Measurements from ENCODE around the gene BMI1.

Gene BMI1

DNA sequence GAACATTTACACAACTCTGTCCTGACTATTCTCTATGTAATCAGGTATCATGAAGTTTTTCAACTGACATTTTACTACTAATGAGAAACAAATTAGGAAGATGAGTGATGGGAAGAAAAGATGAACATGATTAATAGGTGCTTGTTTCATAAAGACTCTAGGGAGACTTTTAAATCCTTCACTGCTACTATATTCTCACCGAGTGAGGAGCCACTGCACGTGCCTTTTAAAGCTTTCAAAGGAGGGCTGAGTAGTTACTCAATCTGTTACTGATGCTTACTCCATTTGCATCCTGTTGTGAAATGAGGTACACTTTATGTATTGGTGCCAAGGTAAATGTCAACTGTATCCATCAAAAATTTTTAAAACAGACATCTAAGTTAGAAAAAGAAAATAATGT lies 6.0 kb upstream of the BMI1 start:
- TF ChIP-seq, protein P1, sequence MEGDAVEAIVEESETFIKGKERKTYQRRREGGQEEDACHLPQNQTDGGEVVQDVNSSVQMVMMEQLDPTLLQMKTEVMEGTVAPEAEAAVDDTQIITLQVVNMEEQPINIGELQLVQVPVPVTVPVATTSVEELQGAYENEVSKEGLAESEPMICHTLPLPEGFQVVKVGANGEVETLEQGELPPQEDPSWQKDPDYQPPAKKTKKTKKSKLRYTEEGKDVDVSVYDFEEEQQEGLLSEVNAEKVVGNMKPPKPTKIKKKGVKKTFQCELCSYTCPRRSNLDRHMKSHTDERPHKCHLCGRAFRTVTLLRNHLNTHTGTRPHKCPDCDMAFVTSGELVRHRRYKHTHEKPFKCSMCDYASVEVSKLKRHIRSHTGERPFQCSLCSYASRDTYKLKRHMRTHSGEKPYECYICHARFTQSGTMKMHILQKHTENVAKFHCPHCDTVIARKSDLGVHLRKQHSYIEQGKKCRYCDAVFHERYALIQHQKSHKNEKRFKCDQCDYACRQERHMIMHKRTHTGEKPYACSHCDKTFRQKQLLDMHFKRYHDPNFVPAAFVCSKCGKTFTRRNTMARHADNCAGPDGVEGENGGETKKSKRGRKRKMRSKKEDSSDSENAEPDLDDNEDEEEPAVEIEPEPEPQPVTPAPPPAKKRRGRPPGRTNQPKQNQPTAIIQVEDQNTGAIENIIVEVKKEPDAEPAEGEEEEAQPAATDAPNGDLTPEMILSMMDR (IDR thresholded peaks at IDR 0.05; ENCODE audit: low read length) = no peak
- TF ChIP-seq EZH2phosphoT487 (IDR thresholded peaks at IDR 0.05; ENCODE audit: low read length) (no peak), EZH2 (optimal IDR thresholded peaks at IDR 0.05; ENCODE audit: low read depth, low read length) (no peak)
- H3K4me3 ChIP-seq (ENCODE audit: low read length) = peak overlapping the region; percentile 86; the same call in 1 of the 2 replicates
- no peak overlapping the region for H3K9ac ChIP-seq (ENCODE audit: low read length)

DNA sequence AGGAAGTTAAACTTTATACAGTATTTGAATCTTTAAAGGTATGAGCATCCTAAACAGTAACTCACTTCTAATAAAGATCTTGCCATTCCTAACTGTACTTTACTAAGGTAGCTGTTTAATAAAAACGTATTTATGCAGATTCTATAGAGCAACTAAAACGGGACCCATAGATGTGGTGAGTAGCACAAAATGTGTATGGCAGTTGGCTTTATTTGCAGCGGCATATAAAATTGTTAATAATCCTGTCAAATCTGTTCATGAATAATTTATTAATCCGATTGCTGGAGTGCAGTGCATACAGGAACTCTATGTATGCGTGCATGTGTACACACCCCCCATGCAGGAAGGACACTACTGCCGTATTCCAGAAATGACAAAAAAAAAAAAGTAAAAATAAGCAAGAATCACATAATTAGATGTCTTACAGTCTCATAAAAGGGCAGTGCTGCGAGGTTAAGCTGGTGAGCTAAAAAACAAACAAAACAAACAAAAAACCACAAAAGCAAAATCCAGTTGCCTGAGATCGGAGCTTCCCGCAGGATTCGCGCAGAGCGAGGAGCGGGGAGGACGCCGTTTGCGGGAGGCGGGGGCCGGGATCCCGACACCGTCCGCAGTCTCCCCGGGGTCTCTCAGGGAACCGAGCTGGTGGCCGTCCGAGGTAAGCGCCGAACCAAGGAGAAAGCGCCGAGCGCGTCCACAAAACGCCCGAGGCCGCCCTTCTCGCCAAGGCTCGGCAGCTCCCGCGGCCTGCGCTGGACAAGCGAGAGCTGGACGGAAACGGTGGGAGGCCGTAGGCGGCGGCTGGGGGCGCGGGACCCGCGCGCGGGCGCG lies 5.2 kb upstream of the BMI1 start:
- Histone ChIP-seq H3K9me3 (replicated peaks; ENCODE audit: insufficient read depth, low read length) (no peaks in the 10 kb centered on the region), H3K27ac (ENCODE audit: low read length) (peak overlapping the region; percentile 34; the same call in 1 of the 2 replicates), H3K36me3 (replicated peaks; ENCODE audit: insufficient read depth, low read length) (no peaks in the 10 kb centered on the region), H3F3A (ENCODE audit: insufficient read depth, low read length) (peaks cover 30% of the 10 kb centered on the region), H3K4me1 (ENCODE audit: low read length) (peaks cover 22% of the 10 kb centered on the region), H3K4me3 (ENCODE audit: low read length) (peak overlapping the region; percentile 86), H3K27me3 (replicated peaks; ENCODE audit: insufficient read depth, low read length) (0 out of 2 replicates have a peak, but pooled peaks cover 4% of the 10 kb centered on the region), H2AFZ (ENCODE audit: low read length) (peak overlapping the region; percentile 69), H4K20me1 (ENCODE audit: insufficient read depth, low read length) (no peaks in the 10 kb centered on the region), H3K79me2 (ENCODE audit: low read length) (peaks cover 34% of the 10 kb centered on the region), H3K9ac (ENCODE audit: low read length) (peak overlapping the region; percentile 87), H3K4me2 (ENCODE audit: low read depth, low read length) (peak overlapping the region; percentile 91), H3K9me2 (replicated peaks; ENCODE audit: insufficient read depth, low read length) (no peaks in the 10 kb centered on the region)
- no peak for DNase-seq
- TF ChIP-seq, protein P1 (IDR thresholded peaks at IDR 0.05; ENCODE audit: low read length) = no peak
- TF ChIP-seq EZH2phosphoT487 (IDR thresholded peaks at IDR 0.05; ENCODE audit: low read length) (no peak), EZH2 (optimal IDR thresholded peaks at IDR 0.05; ENCODE audit: low read depth, low read length) (no peak)

More for the DNA sequence above, 6.0 kb upstream of the BMI1 start:
- Histone ChIP-seq H3K27ac (ENCODE audit: low read length) (no peak overlapping the region), H3F3A (ENCODE audit: insufficient read depth, low read length) (peaks cover 26% of the 10 kb centered on the region), H3K4me2 (ENCODE audit: low read depth, low read length) (peak overlapping the region; percentile 91), H2AFZ (ENCODE audit: low read length) (no peak overlapping the region), H3K9me3 (replicated peaks; ENCODE audit: insufficient read depth, low read length) (no peaks in the 10 kb centered on the region), H3K9me2 (replicated peaks; ENCODE audit: insufficient read depth, low read length) (no peaks in the 10 kb centered on the region), H3K27me3 (replicated peaks; ENCODE audit: insufficient read depth, low read length) (0 out of 2 replicates have a peak, but pooled peaks cover 4% of the 10 kb centered on the region), H3K79me2 (ENCODE audit: low read length) (peaks cover 34% of the 10 kb centered on the region), H3K36me3 (replicated peaks; ENCODE audit: insufficient read depth, low read length) (no peaks in the 10 kb centered on the region), H4K20me1 (ENCODE audit: insufficient read depth, low read length) (no peaks in the 10 kb centered on the region), H3K4me1 (ENCODE audit: low read length) (peaks cover 19% of the 10 kb centered on the region)
- DNase-seq = no peak

DNA sequence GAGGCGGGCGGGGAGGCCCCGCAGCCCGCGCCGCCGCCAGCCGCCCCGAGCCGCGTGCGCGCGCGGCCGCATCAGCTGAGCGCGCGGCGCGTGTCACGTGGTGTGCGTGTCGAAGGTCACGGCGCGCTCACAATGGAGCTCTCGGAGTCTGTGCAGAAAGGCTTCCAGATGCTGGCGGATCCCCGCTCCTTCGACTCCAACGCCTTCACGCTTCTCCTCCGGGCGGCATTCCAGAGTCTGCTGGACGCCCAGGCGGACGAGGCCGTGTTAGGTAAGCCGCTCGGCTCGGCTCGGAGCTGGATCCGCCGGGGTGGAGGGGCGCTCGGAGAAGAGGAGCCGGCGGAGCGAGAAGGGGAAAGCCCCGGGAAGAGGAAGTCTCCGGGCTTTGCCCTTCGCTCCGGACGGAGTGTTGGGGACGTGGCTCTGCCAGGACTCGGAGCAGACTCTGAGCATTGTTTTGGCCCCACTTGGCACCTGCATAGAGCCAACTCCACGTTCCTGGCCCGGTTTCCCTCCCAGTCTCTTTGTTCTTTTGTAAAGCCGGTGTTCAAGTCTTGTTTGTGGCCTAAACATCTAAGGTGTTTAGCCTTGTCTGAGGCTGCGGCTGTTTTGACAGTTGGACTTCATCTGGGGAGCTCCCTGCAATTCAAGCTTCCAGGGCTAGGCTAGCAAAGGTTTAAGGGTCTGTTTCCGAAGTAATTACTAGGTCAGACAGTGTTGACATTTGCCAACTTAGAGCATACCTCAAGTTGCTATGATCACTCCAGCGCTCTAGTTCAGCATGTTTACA lies 4.4 kb upstream of the BMI1 start, which contains the start of gene COMMD3:
TSS of gene COMMD3 (plus strand) at position 103 of the 790 bp plus-strand sequence. CDS start at position 133, 30 bp downstream.
- peaks cover 34% of the 10 kb centered on the region for H3K79me2 ChIP-seq (ENCODE audit: low read length)
- peak within 1 kb of the TSS; percentile 88 for H2AFZ ChIP-seq (ENCODE audit: low read length)
- TF ChIP-seq EZH2phosphoT487 (IDR thresholded peaks at IDR 0.05; ENCODE audit: low read length) = no peak
- TF ChIP-seq, protein P1 (IDR thresholded peaks at IDR 0.05; ENCODE audit: low read length) = no peak
- TF ChIP-seq EZH2 (optimal IDR thresholded peaks at IDR 0.05; ENCODE audit: low read depth, low read length) = no peak
- H3K4me3 ChIP-seq (ENCODE audit: low read length) = peak within 1 kb of the TSS; percentile 86
- peak within 1 kb of the TSS; percentile 82 for H3K27ac ChIP-seq (ENCODE audit: low read length)
- H3K9me3 ChIP-seq (replicated peaks; ENCODE audit: insufficient read depth, low read length) = no peaks in the 10 kb centered on the region
- H3K27me3 ChIP-seq (replicated peaks; ENCODE audit: insufficient read depth, low read length) = 0 out of 2 replicates have a peak, but pooled peaks cover 4% of the 10 kb centered on the region
- peak; percentile 89 for DNase-seq
- peaks cover 30% of the 10 kb centered on the region for H3F3A ChIP-seq (ENCODE audit: insufficient read depth, low read length)
- peaks cover 22% of the 10 kb centered on the region for H3K4me1 ChIP-seq (ENCODE audit: low read length)
- peak within 1 kb of the TSS; percentile 87 for H3K9ac ChIP-seq (ENCODE audit: low read length)
- H3K4me2 ChIP-seq (ENCODE audit: low read depth, low read length) = peak within 1 kb of the TSS; percentile 91
- H4K20me1 ChIP-seq (ENCODE audit: insufficient read depth, low read length) = no peaks in the 10 kb centered on the region
- H3K9me2 ChIP-seq (replicated peaks; ENCODE audit: insufficient read depth, low read length) = no peaks in the 10 kb centered on the region
- H3K36me3 ChIP-seq (replicated peaks; ENCODE audit: insufficient read depth, low read length) = no peaks in the 10 kb centered on the region

All from MM.1S (cell line).